Measurements from ENCODE around the gene KRTAP12-2.

Gene KRTAP12-2

GRCh38 chr21:44625756-44626155 lies 41.0 kb downstream of the KRTAP12-2 start:
- no peak for DNase-seq

- no peak for DNase-seq
Measured at GRCh38 chr21:44623575-44623974, 43.2 kb downstream of the KRTAP12-2 start.

GRCh38 chr21:44619886-44620285 lies 46.8 kb downstream of the KRTAP12-2 start:
- no peak for DNase-seq

GRCh38 chr21:44618909-44619308 lies 47.8 kb downstream of the KRTAP12-2 start:
- no peak for DNase-seq

GRCh38 chr21:44618504-44618903 lies 48.2 kb downstream of the KRTAP12-2 start:
- DNase-seq = no peak

- DNase-seq = no peak
Measured at GRCh38 chr21:44617071-44617501, 49.6 kb downstream of the KRTAP12-2 start.

- no peak for DNase-seq
Measured at GRCh38 chr21:44616591-44616926, 50.2 kb downstream of the KRTAP12-2 start.

All from T1000 (cell line).